ENCODE data around the gene ADCY3.

Gene ADCY3

GRCh38 chr2:24791452-24791851 lies 128.6 kb downstream of the ADCY3 start:
- no peak for DNase-seq (ENCODE audit: low read depth in 2 of 2)
- TF ChIP-seq, protein P1, sequence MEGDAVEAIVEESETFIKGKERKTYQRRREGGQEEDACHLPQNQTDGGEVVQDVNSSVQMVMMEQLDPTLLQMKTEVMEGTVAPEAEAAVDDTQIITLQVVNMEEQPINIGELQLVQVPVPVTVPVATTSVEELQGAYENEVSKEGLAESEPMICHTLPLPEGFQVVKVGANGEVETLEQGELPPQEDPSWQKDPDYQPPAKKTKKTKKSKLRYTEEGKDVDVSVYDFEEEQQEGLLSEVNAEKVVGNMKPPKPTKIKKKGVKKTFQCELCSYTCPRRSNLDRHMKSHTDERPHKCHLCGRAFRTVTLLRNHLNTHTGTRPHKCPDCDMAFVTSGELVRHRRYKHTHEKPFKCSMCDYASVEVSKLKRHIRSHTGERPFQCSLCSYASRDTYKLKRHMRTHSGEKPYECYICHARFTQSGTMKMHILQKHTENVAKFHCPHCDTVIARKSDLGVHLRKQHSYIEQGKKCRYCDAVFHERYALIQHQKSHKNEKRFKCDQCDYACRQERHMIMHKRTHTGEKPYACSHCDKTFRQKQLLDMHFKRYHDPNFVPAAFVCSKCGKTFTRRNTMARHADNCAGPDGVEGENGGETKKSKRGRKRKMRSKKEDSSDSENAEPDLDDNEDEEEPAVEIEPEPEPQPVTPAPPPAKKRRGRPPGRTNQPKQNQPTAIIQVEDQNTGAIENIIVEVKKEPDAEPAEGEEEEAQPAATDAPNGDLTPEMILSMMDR (IDR thresholded peaks at IDR 0.05; ENCODE audit: low read depth, low read length), result no peak
- H3K4me3 ChIP-seq (replicated peaks in 1 of 2; ENCODE audit: low read depth in 2 of 2, low read length in 2 of 2), result no peak overlapping the region

DNA sequence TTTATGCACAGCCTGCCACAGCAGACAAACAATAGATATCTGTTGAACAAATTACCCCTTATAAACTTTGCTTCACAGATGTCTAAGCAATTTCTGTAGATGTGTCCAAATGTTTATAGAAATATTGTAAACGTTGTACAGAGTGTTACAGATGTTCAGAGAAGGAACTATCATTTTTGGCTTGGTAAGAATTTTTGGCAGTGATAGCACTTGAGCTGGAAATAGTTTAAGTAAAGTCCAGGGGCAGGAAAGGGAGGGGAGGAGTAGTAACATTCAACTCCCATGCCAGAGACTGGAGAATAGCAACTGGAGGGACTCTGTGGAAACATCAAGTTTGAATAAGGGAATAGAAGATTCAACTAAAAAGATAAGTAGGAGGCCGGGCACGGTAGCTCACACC lies 131.2 kb downstream of the ADCY3 start:
- no peak for DNase-seq (ENCODE audit: low read depth in 2 of 2)
- TF ChIP-seq, protein P1 (IDR thresholded peaks at IDR 0.05; ENCODE audit: low read depth, low read length), result no peak
- no peak overlapping the region for H3K4me3 ChIP-seq (replicated peaks in 1 of 2; ENCODE audit: low read depth in 2 of 2, low read length in 2 of 2)

DNA sequence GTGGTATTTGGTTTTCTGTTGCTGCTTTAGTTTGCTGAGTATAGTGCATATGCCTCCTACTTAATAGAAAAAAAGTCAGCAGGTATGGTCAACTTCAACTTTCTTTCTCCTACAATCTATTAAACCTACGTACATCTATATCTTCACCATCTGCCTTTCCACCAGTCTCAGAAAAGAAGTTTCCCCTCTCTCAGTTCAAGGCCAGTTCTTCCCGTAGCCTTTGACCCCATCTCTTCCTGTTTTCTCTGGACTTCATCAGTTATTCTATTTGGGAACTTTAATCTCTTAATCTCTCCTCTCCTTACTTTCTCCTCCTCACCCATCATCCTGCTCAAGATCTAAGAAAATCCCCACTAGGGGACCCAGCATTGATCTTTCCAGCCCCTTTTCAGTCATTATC lies 132.5 kb downstream of the ADCY3 start:
- no peak overlapping the region for H3K4me3 ChIP-seq (replicated peaks in 1 of 2; ENCODE audit: low read depth in 2 of 2, low read length in 2 of 2)
- DNase-seq (ENCODE audit: low read depth in 2 of 2), result no peak
- TF ChIP-seq, protein P1 (IDR thresholded peaks at IDR 0.05; ENCODE audit: low read depth, low read length), result no peak

DNA sequence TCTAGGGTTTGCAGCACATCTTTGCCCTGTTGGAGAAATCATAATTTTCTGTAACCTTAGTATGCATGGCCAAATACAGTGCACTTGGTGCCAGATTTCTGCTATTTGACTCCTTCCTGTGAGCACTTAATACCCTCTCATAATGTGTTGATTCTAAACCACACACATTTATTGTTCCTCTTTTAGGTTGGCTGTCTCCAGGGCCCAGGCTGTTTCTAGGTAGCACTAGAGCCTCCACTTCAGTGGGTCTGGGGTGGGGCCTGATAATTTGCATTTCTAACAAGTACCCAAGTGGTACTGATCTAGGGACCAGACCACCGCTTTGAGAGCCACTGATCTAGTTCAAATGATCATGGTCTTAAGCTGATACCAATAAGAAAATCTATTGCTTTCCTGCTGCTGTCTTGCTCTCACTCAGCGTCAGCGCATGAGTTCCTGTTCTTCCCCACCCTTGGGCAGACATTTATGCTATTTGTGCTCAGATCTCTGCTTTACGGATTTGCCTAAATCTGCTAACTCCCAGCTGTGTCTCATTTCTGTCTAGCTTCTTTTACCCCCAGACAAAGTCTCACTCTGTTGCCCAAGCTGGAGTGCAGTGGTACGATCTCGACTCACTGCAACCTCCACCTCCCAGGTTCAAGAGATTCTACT lies 134.2 kb downstream of the ADCY3 start:
- DNase-seq (ENCODE audit: low read depth in 2 of 2), result no peak
- H3K4me3 ChIP-seq (replicated peaks in 1 of 2; ENCODE audit: low read depth in 2 of 2, low read length in 2 of 2), result no peak overlapping the region
- TF ChIP-seq, protein P1 (IDR thresholded peaks at IDR 0.05; ENCODE audit: low read depth, low read length), result no peak

DNA sequence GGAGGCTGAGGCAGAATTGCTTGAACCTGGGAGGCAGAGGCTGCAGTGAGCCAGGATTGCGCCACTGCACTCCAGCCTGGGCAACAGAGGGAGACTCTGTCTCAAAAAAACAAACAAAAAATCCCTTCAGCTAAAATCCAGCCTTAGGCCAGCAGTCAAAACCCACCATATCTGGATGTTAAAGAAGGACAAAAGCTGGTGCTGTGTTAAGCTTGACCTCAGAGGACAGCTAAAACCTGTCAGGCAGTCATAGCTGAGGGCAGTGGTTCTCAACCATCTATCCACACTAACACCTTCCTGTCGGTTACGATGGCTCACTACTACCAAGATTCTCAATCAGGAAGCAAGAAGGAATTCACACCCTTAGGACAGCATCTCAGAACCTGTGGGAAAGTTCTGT lies 136.4 kb downstream of the ADCY3 start:
- TF ChIP-seq, protein P1 (IDR thresholded peaks at IDR 0.05; ENCODE audit: low read depth, low read length), result no peak
- H3K4me3 ChIP-seq (replicated peaks in 1 of 2; ENCODE audit: low read depth in 2 of 2, low read length in 2 of 2), result no peak overlapping the region
- no peak for DNase-seq (ENCODE audit: low read depth in 2 of 2)

DNA sequence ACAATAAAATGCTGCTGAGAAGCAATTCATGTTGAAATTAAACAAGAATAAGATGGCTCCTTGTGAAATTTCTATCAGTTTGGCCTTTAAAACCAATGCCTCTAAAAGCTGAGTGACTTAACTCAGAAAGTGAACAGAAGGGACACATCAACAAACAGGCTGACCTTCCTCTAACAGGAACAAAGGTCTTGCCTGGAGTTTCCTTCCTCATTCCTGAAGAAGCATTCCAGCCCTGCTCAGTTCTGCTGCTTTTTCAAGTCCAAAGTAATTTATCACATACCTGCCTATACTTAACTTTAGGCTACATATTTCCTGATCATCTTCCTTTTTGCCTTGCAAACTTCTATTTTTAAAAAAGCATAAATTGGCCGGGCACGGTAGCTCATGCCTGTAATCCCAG lies 140.9 kb downstream of the ADCY3 start:
- H3K4me3 ChIP-seq (replicated peaks in 1 of 2; ENCODE audit: low read depth in 2 of 2, low read length in 2 of 2), result no peak overlapping the region
- DNase-seq (ENCODE audit: low read depth in 2 of 2), result no peak
- TF ChIP-seq, protein P1 (IDR thresholded peaks at IDR 0.05; ENCODE audit: low read depth, low read length), result no peak

- no peak overlapping the region for H3K4me3 ChIP-seq (replicated peaks in 1 of 2; ENCODE audit: low read depth in 2 of 2, low read length in 2 of 2)
- TF ChIP-seq, protein P1 (IDR thresholded peaks at IDR 0.05; ENCODE audit: low read depth, low read length), result no peak
- no peak for DNase-seq (ENCODE audit: low read depth in 2 of 2)
Observed at GRCh38 chr2:24774373-24774772, 145.7 kb downstream of the ADCY3 start.

Measured in cardiac fibroblast (primary cell).